SK-N-SH treated with all-trans-retinoic acid at 6 μM for 48 hours (cell line): ENCODE results near the gene NPAS3.

Experiments used
- ARNTL ChIP-seq: fragments of 450-650 bp; formaldehyde crosslinking; IDR thresholded peaks from 2 replicates; pipeline ENCODE4 v1.5.0; 2020; ENCODE audit warnings: low read depth, mild to moderate bottlenecking, moderate library complexity, borderline replicate concordance
- BACH2 ChIP-seq: fragments of 250-450 bp; sonication (Bioruptor Pico); IDR thresholded peaks from 2 replicates; pipeline ENCODE4 v1.9.0; 2021; ENCODE audit warnings: mild to moderate bottlenecking, borderline replicate concordance
- CSRNP3 ChIP-seq: fragments of 250-450 bp; sonication (Bioruptor Pico); IDR thresholded peaks from 2 replicates; pipeline ENCODE4 v1.5.1; 2021; ENCODE audit warnings: mild to moderate bottlenecking, moderate library complexity
- ESRRG ChIP-seq: fragments of 250-450 bp; sonication (Bioruptor Pico); IDR thresholded peaks from 2 replicates; pipeline ENCODE4 v1.6.1; 2021; ENCODE audit warnings: mild to moderate bottlenecking
- OSR1 ChIP-seq: fragments of 250-450 bp; sonication (Bioruptor Pico); IDR thresholded peaks from 2 replicates; pipeline ENCODE4 v1.8.0; 2022; ENCODE audit warnings: moderate library complexity, mild to moderate bottlenecking, inconsistent platforms
- PATZ1 ChIP-seq: fragments of 250-450 bp; sonication (Bioruptor Pico); IDR thresholded peaks from 2 replicates; pipeline ENCODE4 v1.8.0; 2020; ENCODE audit warnings: mild to moderate bottlenecking, moderate library complexity, borderline replicate concordance
- POU6F1 ChIP-seq: fragments of 250-450 bp; sonication (Bioruptor Pico); IDR thresholded peaks from 2 replicates; pipeline ENCODE4 v1.8.0; 2021; ENCODE audit warnings: low read depth, mild to moderate bottlenecking, moderate library complexity, borderline replicate concordance
- PPARA ChIP-seq: fragments of 250-450 bp; sonication (Bioruptor Pico); IDR thresholded peaks from 2 replicates; pipeline ENCODE4 v1.5.0; 2020; ENCODE audit warnings: mild to moderate bottlenecking, borderline replicate concordance
- SNAI2 ChIP-seq: fragments of 250-450 bp; sonication (Bioruptor Pico); IDR thresholded peaks from 2 replicates; pipeline ENCODE4 v1.5.0; 2020; ENCODE audit warnings: mild to moderate bottlenecking, moderate library complexity
- TOX ChIP-seq: fragments of 250-450 bp; sonication (Bioruptor Pico); IDR thresholded peaks from 2 replicates; pipeline ENCODE4 v1.8.0; 2021; ENCODE audit warnings: mild to moderate bottlenecking, moderate library complexity, borderline replicate concordance
- TSHZ2 ChIP-seq: fragments of 250-450 bp; sonication (Bioruptor Pico); IDR thresholded peaks from 2 replicates; pipeline ENCODE4 v1.5.0; 2020; ENCODE audit warnings: mild to moderate bottlenecking, moderate library complexity

- TF ChIP-seq PATZ1 (CRISPR knock-in tag) (no peak), ARNTL (no peak), BACH2 (CRISPR knock-in tag) (no peak), CSRNP3 (CRISPR knock-in tag) (no peak), SNAI2 (CRISPR knock-in tag) (no peak), PPARA (CRISPR knock-in tag) (no peak), TSHZ2 (CRISPR knock-in tag) (no peak), POU6F1 (CRISPR knock-in tag) (no peak), TOX (CRISPR knock-in tag) (no peak), OSR1 (CRISPR knock-in tag) (no peak), ESRRG (CRISPR knock-in tag) (no peak)
These were observed 849.5 kb downstream of the NPAS3 start for GRCh38 chr14:33788161-33788560.
